Activated CD4-positive, alpha-beta T cell treated with anti-CD3 and anti-CD28 coated beads, Interleukin-2, amount 10 ng/mL, durations not matched to agents 7 days and 5 days (primary cell): ENCODE measurements around the gene SEMA4F. TPM values are rescaled to one million over a fixed set of nuclear protein-coding genes. Genes with fewer than 3 reads are reported as not detected.

Source experiments
- CTCF ChIA-PET: fragments of 350-600 bp; sonication (Branson Sonifier 250); formaldehyde crosslinking; loops from one replicate; lab custom pipeline; 2021; ENCODE audit warnings: antibody characterized with exemption; lab: Charles Lee
- POLR2A ChIA-PET: fragments of 350-600 bp; sonication (Branson Sonifier 250); formaldehyde crosslinking; loops from one replicate; lab custom pipeline; 2021; ENCODE audit warnings: antibody characterized with exemption; lab: Charles Lee
- DNase-seq: peaks from one replicate; pipeline ENCODE4 v3.0.0-alpha.2; 2020
- H3K27ac Mint-ChIP-seq: one replicate; pipeline ENCODE4 v1.8.0; 2021; ENCODE audit warnings: mild to moderate bottlenecking, moderate library complexity, mixed read lengths
- H3K27me3 Mint-ChIP-seq: one replicate; pipeline ENCODE4 v1.8.0; 2021; ENCODE audit warnings: mixed read lengths
- H3K36me3 Mint-ChIP-seq: one replicate; pipeline ENCODE4 v1.8.0; 2021; ENCODE audit warnings: low read depth, mixed read lengths
- H3K4me1 Mint-ChIP-seq: one replicate; pipeline ENCODE4 v1.8.0; 2021; ENCODE audit warnings: mixed read lengths
- H3K4me3 Mint-ChIP-seq: one replicate; pipeline ENCODE4 v1.8.0; 2021; ENCODE audit warnings: mild to moderate bottlenecking, moderate library complexity, mixed read lengths
- H3K9me3 Mint-ChIP-seq: one replicate; pipeline ENCODE4 v1.8.0; 2021; ENCODE audit warnings: mixed read lengths
- total RNA-seq, 2 experiments: library from RNA; stranded (reverse); gene quantifications; one replicate each; pipeline ENCODE4 v1.2.3, GENCODE V29; 2021

Gene SEMA4F
- total RNA-seq, 2 experiments from 2014 or later = 6.5 to 8.3 TPM

GRCh38 chr2:74632939-74633312 lies 21.1 kb upstream of the SEMA4F start:
- ChIA-PET CTCF (no interaction called here), POLR2A (no interaction called here)
- DNase-seq = no peak
- no peak overlapping the region for H3K27ac Mint-ChIP-seq
- H3K4me1 Mint-ChIP-seq = no peaks in the 10 kb centered on the region
- H3K4me3 Mint-ChIP-seq = no peak overlapping the region
- no peaks in the 10 kb centered on the region for H3K9me3 Mint-ChIP-seq
- peaks cover 29% of the 10 kb centered on the region for H3K27me3 Mint-ChIP-seq
- no peaks in the 10 kb centered on the region for H3K36me3 Mint-ChIP-seq

DNA sequence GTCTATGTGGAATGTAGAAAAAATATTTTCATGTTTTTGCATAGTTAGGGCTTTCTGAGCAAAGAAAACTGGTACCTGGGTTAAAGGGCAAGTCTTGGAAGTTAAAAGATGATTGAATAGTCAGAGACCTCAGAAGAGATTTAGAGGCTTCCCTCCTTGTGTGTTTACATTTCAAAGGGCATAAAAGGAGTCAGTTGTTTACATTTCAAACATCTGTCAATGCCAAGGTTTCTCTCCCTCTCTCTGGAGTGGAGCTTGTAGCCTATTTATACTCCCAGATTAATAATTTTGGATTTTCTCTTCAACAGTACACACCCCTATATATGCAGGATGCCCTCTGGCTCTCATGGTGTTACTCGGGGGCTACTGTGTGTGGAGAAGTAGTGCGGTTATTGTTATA lies 14.5 kb upstream of the SEMA4F start:
- POLR2A ChIA-PET = no interaction called here
- no peak for DNase-seq

DNA sequence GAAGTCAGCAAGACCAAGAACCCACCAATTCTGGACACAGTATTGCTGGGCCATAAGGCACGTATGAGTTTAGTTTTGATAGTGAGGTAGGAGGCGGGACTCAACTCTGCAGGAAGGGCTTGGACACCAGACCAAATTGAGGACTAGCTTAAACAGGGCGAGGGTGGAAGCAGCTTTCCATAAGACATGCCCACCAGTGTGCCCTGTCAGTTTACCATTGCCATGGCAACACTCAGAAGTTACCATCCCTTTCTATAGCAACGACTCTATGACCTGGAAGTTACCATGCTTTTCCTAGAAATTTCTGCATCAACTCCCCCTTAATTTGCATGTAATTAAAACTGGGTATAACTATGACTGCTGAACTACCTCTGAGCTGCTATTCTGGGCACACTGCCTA lies 8.7 kb upstream of the SEMA4F start:
- Mint-ChIP-seq H3K27ac (no peak overlapping the region), H3K36me3 (no peaks in the 10 kb centered on the region), H3K4me1 (peaks cover 2% of the 10 kb centered on the region), H3K9me3 (no peaks in the 10 kb centered on the region), H3K27me3 (peaks cover 33% of the 10 kb centered on the region), H3K4me3 (no peak overlapping the region)
- ChIA-PET CTCF (interaction anchor here (0.6 to 2.8 kb wide), 2 partner anchors 9 to 731 kb away, joined by 6 to 7 read pairs; partner anchors contain the start of gene SEMA4F), POLR2A (no interaction called here)
- DNase-seq = no peak

More for the DNA sequence above, 14.5 kb upstream of the SEMA4F start:
- Mint-ChIP-seq H3K36me3 (no peaks in the 10 kb centered on the region), H3K9me3 (no peaks in the 10 kb centered on the region), H3K4me1 (no peaks in the 10 kb centered on the region), H3K27ac (no peak overlapping the region), H3K4me3 (no peak overlapping the region), H3K27me3 (peaks cover 32% of the 10 kb centered on the region)
- CTCF ChIA-PET = interaction anchor here (0.6 kb wide), 1 partner anchor 514 kb away, joined by 3 read pairs; no protein-coding TSS in a partner anchor

DNA sequence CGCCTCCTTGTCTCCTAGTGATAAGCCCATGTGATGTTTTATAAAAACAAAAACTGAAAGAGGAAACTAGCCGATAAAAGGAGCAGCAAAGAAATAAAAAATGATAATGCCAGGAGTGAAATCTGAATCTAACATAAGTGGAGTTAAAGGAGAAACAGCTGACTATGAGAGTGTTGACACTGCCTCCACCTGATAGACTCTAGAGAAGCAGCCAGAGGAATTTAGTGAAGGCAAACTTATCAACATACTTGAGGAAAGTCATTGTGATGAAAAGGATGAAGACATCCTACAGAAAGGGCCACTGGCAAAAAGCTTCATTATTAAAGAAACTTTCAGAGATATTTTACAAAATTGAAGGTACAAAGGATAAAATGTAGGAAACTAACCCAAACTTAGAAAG lies 7.8 kb upstream of the SEMA4F start:
- Mint-ChIP-seq H3K27me3 (peaks cover 24% of the 10 kb centered on the region), H3K36me3 (no peaks in the 10 kb centered on the region), H3K4me3 (no peak overlapping the region), H3K27ac (no peak overlapping the region), H3K9me3 (no peaks in the 10 kb centered on the region), H3K4me1 (peaks cover 2% of the 10 kb centered on the region)
- POLR2A ChIA-PET = no interaction called here
- no peak for DNase-seq
- CTCF ChIA-PET = interaction anchor here (2.8 kb wide), 1 partner anchor 8 kb away, joined by 7 read pairs; the partner anchor contains the start of gene SEMA4F

GRCh38 chr2:74646834-74647482 lies 7.1 kb upstream of the SEMA4F start:
- Mint-ChIP-seq H3K27ac (no peak overlapping the region), H3K4me3 (no peak overlapping the region), H3K9me3 (no peaks in the 10 kb centered on the region), H3K4me1 (peaks cover 2% of the 10 kb centered on the region), H3K27me3 (peaks cover 24% of the 10 kb centered on the region), H3K36me3 (no peaks in the 10 kb centered on the region)
- ChIA-PET CTCF (interaction anchor here (0.6 kb wide), 1 partner anchor 686 kb away, joined by 3 read pairs; no protein-coding TSS in a partner anchor), POLR2A (no interaction called here)
- no peak for DNase-seq

DNA sequence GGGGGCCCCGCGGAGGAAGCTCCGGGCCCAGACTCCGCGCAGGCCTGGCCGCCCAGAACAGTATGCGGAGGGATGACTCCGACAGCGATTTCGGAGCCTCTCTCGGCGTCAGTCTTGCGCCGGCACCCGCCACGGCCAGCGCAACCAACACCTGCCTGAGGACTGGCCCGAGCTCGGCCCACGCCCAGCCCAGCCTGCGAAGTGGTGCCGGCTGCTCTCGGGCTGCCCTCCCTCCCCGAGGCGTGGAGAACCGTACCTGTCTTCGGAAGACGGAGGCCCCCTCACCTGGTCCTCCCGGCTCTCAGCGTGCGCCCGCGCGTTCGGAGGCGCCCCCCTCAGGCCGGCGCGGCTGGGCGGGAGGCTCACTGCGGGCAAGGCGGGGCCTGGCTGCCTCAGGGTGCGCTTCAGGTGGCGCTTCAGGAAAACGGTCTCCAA lies 6.0 kb upstream of the SEMA4F start, which contains the start of gene M1AP:
M1AP (minus strand) TSS at position 322 of the 435 bp plus-strand sequence. CDS start 8,055 bp downstream, outside the sequence.
- Mint-ChIP-seq H3K4me3 (no peak within 1 kb of the TSS), H3K4me1 (peaks cover 6% of the 10 kb centered on the region), H3K9me3 (peaks cover 4% of the 10 kb centered on the region), H3K36me3 (no peaks in the 10 kb centered on the region), H3K27me3 (peaks cover 24% of the 10 kb centered on the region), H3K27ac (no peak within 1 kb of the TSS)
- POLR2A ChIA-PET = no interaction called here
- DNase-seq = no peak
- CTCF ChIA-PET = no interaction called here

- CTCF ChIA-PET = interaction anchor here (0.7 to 2.2 kb wide), 3 partner anchors 9 to 64 kb away, joined by 3 to 7 read pairs (median 6); no protein-coding TSS in a partner anchor
- H3K4me3 Mint-ChIP-seq = peak overlapping the region; percentile 72
- H3K27me3 Mint-ChIP-seq = peaks cover 10% of the 10 kb centered on the region
- H3K36me3 Mint-ChIP-seq = peaks cover 2% of the 10 kb centered on the region
- peaks cover 4% of the 10 kb centered on the region for H3K9me3 Mint-ChIP-seq
- H3K4me1 Mint-ChIP-seq = peaks cover 20% of the 10 kb centered on the region
- POLR2A ChIA-PET = interaction anchor here (0.6 kb wide), 1 partner anchor 78 kb away, joined by 3 read pairs; no protein-coding TSS in a partner anchor
- DNase-seq = no peak
- H3K27ac Mint-ChIP-seq = peak overlapping the region; percentile 42
These were observed 460 bp upstream of the SEMA4F start for GRCh38 chr2:74653589-74653984.

DNA sequence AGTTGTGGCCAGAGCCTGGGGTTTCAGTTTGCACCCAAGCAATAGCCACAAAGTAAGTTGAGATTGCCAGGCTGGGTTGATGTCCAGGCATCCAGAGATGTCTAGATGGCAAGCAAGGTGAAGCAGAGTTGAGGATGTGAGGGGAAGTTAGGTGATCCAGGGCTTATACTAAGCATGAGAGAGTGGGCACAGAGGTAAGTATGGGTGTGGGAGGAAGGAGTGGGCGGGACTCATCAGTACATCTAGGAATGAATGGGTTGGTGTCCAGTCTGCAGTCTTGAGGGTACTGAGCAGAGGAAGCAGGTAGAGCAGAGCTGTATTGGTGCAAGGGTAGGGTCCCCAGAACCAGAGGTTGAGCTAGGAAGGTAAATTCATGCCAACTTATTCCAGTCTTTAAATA lies 1.5 kb downstream of the SEMA4F start:
- ChIA-PET CTCF (interaction anchor here (0.9 to 2.2 kb wide), 3 partner anchors 11 to 66 kb away, joined by 4 to 7 read pairs (median 6); no protein-coding TSS in a partner anchor), POLR2A (no interaction called here)

GRCh38 chr2:74658516-74658915 lies 4.5 kb downstream of the SEMA4F start:
- H3K36me3 Mint-ChIP-seq = peaks cover 2% of the 10 kb centered on the region
- DNase-seq = no peak
- no peak overlapping the region for H3K27ac Mint-ChIP-seq
- peaks cover 4% of the 10 kb centered on the region for H3K27me3 Mint-ChIP-seq
- CTCF ChIA-PET = no interaction called here
- peaks cover 16% of the 10 kb centered on the region for H3K4me1 Mint-ChIP-seq
- H3K4me3 Mint-ChIP-seq = no peak overlapping the region
- POLR2A ChIA-PET = no interaction called here
- no peaks in the 10 kb centered on the region for H3K9me3 Mint-ChIP-seq

More for the DNA sequence above, 1.5 kb downstream of the SEMA4F start:
- peak overlapping the region; percentile 72 for H3K4me3 Mint-ChIP-seq
- H3K4me1 Mint-ChIP-seq = peaks cover 20% of the 10 kb centered on the region
- no peak overlapping the region for H3K27ac Mint-ChIP-seq
- peaks cover 4% of the 10 kb centered on the region for H3K9me3 Mint-ChIP-seq
- H3K27me3 Mint-ChIP-seq = peaks cover 4% of the 10 kb centered on the region
- DNase-seq = no peak
- H3K36me3 Mint-ChIP-seq = peaks cover 2% of the 10 kb centered on the region

DNA sequence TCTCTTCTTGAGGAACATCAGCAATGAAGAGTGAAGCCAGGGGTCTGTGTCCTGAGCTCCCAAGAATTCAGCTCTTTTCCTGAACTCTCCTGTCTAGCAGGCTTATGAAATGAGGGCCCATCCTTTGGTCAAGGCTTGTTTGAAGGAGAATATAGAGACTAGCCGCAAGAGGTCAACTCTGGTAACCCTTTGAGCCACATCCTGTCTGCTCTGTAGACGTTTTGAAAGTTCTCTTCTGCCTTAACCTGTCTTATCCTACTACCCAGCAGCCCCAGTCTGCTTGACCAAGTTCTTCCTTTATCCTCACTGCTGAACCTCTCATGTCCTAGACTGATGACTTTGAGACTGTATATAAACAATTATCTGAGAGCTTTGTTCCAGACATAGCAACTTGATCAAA lies 5.4 kb downstream of the SEMA4F start:
- no peak overlapping the region for H3K27ac Mint-ChIP-seq
- H3K9me3 Mint-ChIP-seq = no peaks in the 10 kb centered on the region
- peaks cover 4% of the 10 kb centered on the region for H3K27me3 Mint-ChIP-seq
- peaks cover 11% of the 10 kb centered on the region for H3K4me1 Mint-ChIP-seq
- H3K4me3 Mint-ChIP-seq = no peak overlapping the region
- CTCF ChIA-PET = no interaction called here
- POLR2A ChIA-PET = no interaction called here
- no peak for DNase-seq
- peaks cover 2% of the 10 kb centered on the region for H3K36me3 Mint-ChIP-seq

- Mint-ChIP-seq H3K27me3 (no peaks in the 10 kb centered on the region), H3K36me3 (no peaks in the 10 kb centered on the region), H3K4me3 (no peak overlapping the region), H3K4me1 (no peaks in the 10 kb centered on the region), H3K9me3 (no peaks in the 10 kb centered on the region), H3K27ac (no peak overlapping the region)
- POLR2A ChIA-PET = no interaction called here
- no peak for DNase-seq
- CTCF ChIA-PET = interaction anchor here (0.9 kb wide), 1 partner anchor 12 kb away, joined by 4 read pairs; no protein-coding TSS in a partner anchor
These were observed 14.0 kb downstream of the SEMA4F start for GRCh38 chr2:74668087-74668486.

DNA sequence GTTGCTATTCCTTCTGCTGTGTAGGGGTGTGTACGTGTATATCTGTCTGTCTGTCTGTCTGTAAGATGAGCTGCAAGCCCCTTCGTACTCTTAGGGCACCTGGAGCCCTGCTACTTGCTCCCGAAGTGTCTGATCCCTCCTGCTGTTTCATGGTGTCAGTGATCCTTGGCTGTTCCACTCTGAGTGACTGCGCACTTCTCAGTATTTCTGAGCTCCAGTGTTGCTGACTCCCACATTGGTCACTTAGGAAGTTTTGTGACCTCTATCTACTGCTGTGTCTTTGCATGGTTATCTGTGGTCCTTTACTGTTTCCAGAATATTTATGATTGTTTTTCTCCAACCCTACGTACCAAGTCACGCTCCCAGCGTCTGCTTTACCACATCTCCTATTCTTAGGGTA lies 16.2 kb downstream of the SEMA4F start:
- Mint-ChIP-seq H3K27ac (no peak overlapping the region), H3K9me3 (no peaks in the 10 kb centered on the region), H3K4me1 (no peaks in the 10 kb centered on the region), H3K36me3 (no peaks in the 10 kb centered on the region), H3K4me3 (no peak overlapping the region), H3K27me3 (no peaks in the 10 kb centered on the region)
- POLR2A ChIA-PET = no interaction called here
- CTCF ChIA-PET = no interaction called here
- no peak for DNase-seq

- Mint-ChIP-seq H3K9me3 (no peaks in the 10 kb centered on the region), H3K4me3 (no peak overlapping the region), H3K36me3 (peaks cover 3% of the 10 kb centered on the region), H3K27ac (no peak overlapping the region), H3K4me1 (no peaks in the 10 kb centered on the region), H3K27me3 (no peaks in the 10 kb centered on the region)
- DNase-seq = no peak
- ChIA-PET CTCF (interaction anchor here (0.5 kb wide), 1 partner anchor 42 kb away, joined by 5 read pairs; no protein-coding TSS in a partner anchor), POLR2A (no interaction called here)
These were observed 17.4 kb downstream of the SEMA4F start for GRCh38 chr2:74671479-74671878.
